ENCODE measurements around the gene GRIK1. TPM values are rescaled to one million over a fixed set of nuclear protein-coding genes. Genes with fewer than 3 reads are reported as not detected.

The GRIK1 gene
- total RNA-seq, 3 donors from 2014 or later, result 0.38 to 0.41 TPM; not detected in 1

GRCh38 chr21:29751473-29752185, 188.2 kb downstream of the GRIK1 start:
- Histone ChIP-seq H3K36me3 (ENCODE audit: low read depth) (no peaks in the 10 kb centered on the region), H3K4me3 (no peak overlapping the region), H3K4me1 (ENCODE audit: low read depth) (no peaks in the 10 kb centered on the region), H3K9me3 (no peaks in the 10 kb centered on the region)
- ATAC-seq (no peak), DNase-seq (no peak)
- TF ChIP-seq CTCF (IDR thresholded peaks at IDR 0.05), result no peak
- intact Hi-C loops (cut with DNase I, micrococcal nuclease), result no loop called here

- DNase-seq (no peak), ATAC-seq (no peak)
- Histone ChIP-seq H3K4me1 (ENCODE audit: low read depth) (no peaks in the 10 kb centered on the region), H3K9me3 (no peaks in the 10 kb centered on the region), H3K36me3 (ENCODE audit: low read depth) (no peaks in the 10 kb centered on the region), H3K4me3 (no peak overlapping the region)
- intact Hi-C loops (cut with DNase I, micrococcal nuclease), result no loop called here
- no peak for TF ChIP-seq CTCF (IDR thresholded peaks at IDR 0.05)
Observed at GRCh38 chr21:29749957-29750356, 189.8 kb downstream of the GRIK1 start.

- Histone ChIP-seq H3K4me1 (ENCODE audit: low read depth) (no peaks in the 10 kb centered on the region), H3K4me3 (no peak overlapping the region), H3K9me3 (no peaks in the 10 kb centered on the region), H3K36me3 (ENCODE audit: low read depth) (no peaks in the 10 kb centered on the region)
- no peak for TF ChIP-seq CTCF (IDR thresholded peaks at IDR 0.05)
- intact Hi-C loops (cut with DNase I, micrococcal nuclease), result no loop called here
- no peak for DNase-seq
- ATAC-seq, result no peak
Observed at GRCh38 chr21:29749223-29749622, 190.6 kb downstream of the GRIK1 start.

- no peaks in the 10 kb centered on the region for H3K4me1 ChIP-seq (ENCODE audit: low read depth)
- H3K9me3 ChIP-seq, result no peaks in the 10 kb centered on the region
- H3K4me3 ChIP-seq, result no peak overlapping the region
- intact Hi-C loops (cut with DNase I, micrococcal nuclease), result no loop called here
- H3K36me3 ChIP-seq (ENCODE audit: low read depth), result no peaks in the 10 kb centered on the region
- DNase-seq (no peak), ATAC-seq (no peak)
- TF ChIP-seq CTCF (IDR thresholded peaks at IDR 0.05), result no peak
Observed at GRCh38 chr21:29748391-29749167, 191.2 kb downstream of the GRIK1 start.

- DNase-seq, result no peak
- no peaks in the 10 kb centered on the region for H3K9me3 ChIP-seq
- no peaks in the 10 kb centered on the region for H3K4me1 ChIP-seq (ENCODE audit: low read depth)
- no peak for ATAC-seq
- intact Hi-C loops (cut with DNase I, micrococcal nuclease), result no loop called here
- TF ChIP-seq CTCF (IDR thresholded peaks at IDR 0.05), result no peak
- no peaks in the 10 kb centered on the region for H3K36me3 ChIP-seq (ENCODE audit: low read depth)
- H3K4me3 ChIP-seq, result no peak overlapping the region
Observed at GRCh38 chr21:29741761-29742160, 198.0 kb downstream of the GRIK1 start.

All from mucosa of descending colon (tissue), 3 donors.